Measurements from ENCODE around the gene NIP7. TPM values are rescaled to one million over a fixed set of nuclear protein-coding genes. Genes with fewer than 3 reads are reported as not detected.

NIP7 gene
- total RNA-seq, 4 donors from 2014 or later, result 9.2 to 13.2 (median 11.0) TPM

GRCh38 chr16:69319826-69320739 is 19.5 kb upstream of the NIP7 start:
- TF ChIP-seq CTCF (IDR thresholded peaks at IDR 0.05; ENCODE audit: low read depth), result no peak

DNA sequence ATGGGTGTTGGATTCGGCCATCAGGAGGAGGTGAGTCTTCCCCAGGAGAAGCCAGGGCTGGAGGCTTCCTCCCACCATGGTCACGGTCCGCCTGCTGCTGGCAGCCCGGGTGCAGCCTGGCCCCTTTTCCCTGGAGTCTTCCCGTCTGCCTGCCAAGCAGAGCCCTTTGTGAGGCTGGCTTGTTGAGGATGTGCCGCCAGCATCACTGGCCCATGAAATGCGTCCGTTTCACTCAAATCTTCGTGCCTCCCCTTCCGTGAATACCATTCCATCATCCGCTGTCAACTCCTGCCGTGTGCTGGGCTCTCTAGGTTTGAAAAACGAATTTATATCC is 18.9 kb upstream of the NIP7 start:
- TF ChIP-seq CTCF (IDR thresholded peaks at IDR 0.05; ENCODE audit: low read depth), result no peak

DNA sequence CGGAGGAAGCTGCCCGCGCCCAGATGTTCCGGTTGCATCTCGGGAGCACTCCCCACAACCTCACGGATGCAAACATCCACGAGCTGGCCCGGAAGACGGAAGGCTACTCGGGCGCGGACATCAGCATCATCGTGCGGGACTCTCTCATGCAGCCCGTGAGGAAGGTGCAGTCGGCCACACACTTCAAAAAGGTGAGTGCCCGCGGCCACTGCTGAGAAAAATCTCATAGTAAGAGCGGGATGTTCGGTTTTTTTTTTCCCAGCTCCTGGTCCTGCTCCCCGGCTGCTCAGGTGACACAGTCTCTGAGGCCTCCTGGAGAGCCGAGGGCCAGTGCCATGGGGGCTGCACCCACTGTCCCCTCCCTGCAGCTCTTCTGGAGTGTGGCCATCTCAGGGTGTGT is 18.5 kb upstream of the NIP7 start:
- no peak for TF ChIP-seq CTCF (IDR thresholded peaks at IDR 0.05; ENCODE audit: low read depth)

- no peak for TF ChIP-seq CTCF (IDR thresholded peaks at IDR 0.05; ENCODE audit: low read depth)
Measured at GRCh38 chr16:69322343-69322742, 17.2 kb upstream of the NIP7 start.

- TF ChIP-seq CTCF (IDR thresholded peaks at IDR 0.05; ENCODE audit: low read depth), result no peak
Measured at GRCh38 chr16:69323415-69323814, 16.2 kb upstream of the NIP7 start.

DNA sequence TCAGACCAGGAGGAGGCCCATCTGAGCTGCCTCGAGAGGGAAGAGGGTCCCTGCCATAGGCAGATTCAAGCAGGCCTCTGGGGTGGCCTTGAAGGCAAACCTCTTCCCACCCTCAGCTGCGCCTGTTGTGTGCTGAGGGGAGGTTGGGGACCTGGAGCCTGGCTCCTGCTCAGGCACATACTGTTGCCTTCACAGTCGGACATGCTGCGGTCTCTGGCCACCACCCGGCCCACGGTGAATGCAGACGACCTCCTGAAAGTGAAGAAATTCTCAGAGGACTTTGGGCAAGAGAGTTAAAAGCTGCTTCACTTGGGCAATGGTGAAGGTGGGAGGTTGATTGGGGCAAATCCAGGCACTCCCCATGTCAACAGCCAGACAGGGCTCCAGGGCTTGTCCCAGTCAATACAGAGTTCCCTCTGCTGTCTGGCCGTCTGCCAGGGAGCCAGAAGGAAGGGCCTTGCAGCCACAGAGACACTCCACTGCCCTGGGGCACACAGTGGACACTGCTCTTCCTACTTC is 15.5 kb upstream of the NIP7 start:
- no peak for TF ChIP-seq CTCF (IDR thresholded peaks at IDR 0.05; ENCODE audit: low read depth)

- TF ChIP-seq CTCF (IDR thresholded peaks at IDR 0.05; ENCODE audit: low read depth), result no peak
Measured at GRCh38 chr16:69324585-69325253, 14.9 kb upstream of the NIP7 start.
